ENCODE data around the gene NKX1-1.

The NKX1-1 gene

DNA sequence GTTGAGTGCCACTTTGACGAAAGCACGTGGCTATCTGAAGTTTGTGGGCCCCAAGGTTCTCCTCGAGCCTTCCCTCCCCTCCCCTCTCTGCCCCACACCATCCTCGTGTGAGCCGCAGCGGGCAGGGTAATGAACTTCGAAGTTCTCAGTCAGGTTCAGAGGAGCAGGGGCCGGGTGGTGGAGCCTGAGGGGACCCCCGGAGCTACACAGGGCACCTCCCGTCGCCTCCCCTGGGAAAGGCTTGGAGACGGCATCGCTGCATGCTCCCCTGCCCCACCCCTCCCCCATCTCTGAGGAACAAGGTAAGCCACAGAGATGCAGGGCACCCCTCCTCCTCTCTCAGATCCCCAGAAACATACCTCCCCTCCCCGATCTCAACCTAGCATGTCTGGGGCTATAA is 2.8 kb upstream of the NKX1-1 start:
- H4K91ac ChIP-seq (ENCODE audit: low read depth, low read length, poor library complexity): no peak overlapping the region
- DNase-seq (ENCODE audit: low spot score): no peak
- H2BK15ac ChIP-seq (ENCODE audit: low read length): no peak overlapping the region
- H3K36me3 ChIP-seq (replicated peaks in 1 of 2; ENCODE audit: control insufficient read depth in 2 of 2, insufficient read depth in 2 of 2, low read length in 2 of 2): no peaks in the 10 kb centered on the region
- H2BK120ac ChIP-seq (ENCODE audit: low read depth, low read length): no peak overlapping the region
- no peak overlapping the region for H3K4ac ChIP-seq (ENCODE audit: low read length)
- no peak overlapping the region for H3K23ac ChIP-seq (ENCODE audit: low read depth, low read length, poor library complexity)
- H3K18ac ChIP-seq (ENCODE audit: low read length): no peak overlapping the region
- H3K14ac ChIP-seq (ENCODE audit: low read length): no peak overlapping the region
- H3K27ac ChIP-seq (replicated peaks; ENCODE audit: low read length): no peak overlapping the region
- peaks cover 66 to 97% (median 87%) of the 10 kb centered on the region in 3 experiments for H3K27me3 ChIP-seq (ENCODE audit: control insufficient read depth in 3 of 3, insufficient read depth in 3 of 3, low read depth in 1 of 3, low read length in 3 of 3)
- no CpG with 5 or more reads among the region's 14 CpGs for WGBS, 2 donors (ENCODE audit: extremely low coverage in 2 of 2, insufficient read length in 2 of 2, insufficient replicate concordance in 1 of 2)
- H2AFZ ChIP-seq (ENCODE audit: low read length): no peak overlapping the region
- no peak overlapping the region for H3K4me3 ChIP-seq (ENCODE audit: low read length in 2 of 2)
- no peaks in the 10 kb centered on the region for H3K4me1 ChIP-seq (ENCODE audit: control insufficient read depth in 2 of 2, insufficient read depth in 1 of 2, low read depth in 1 of 2, low read length in 2 of 2)
- H3K9ac ChIP-seq (ENCODE audit: low read depth, low read length, poor library complexity): no peak overlapping the region
- H3K4me2 ChIP-seq (ENCODE audit: insufficient read depth, low read length, poor library complexity, severe bottlenecking): no peak overlapping the region
- H4K8ac ChIP-seq (ENCODE audit: low read depth, low read length): no peak overlapping the region
- H3K9me3 ChIP-seq (replicated peaks in 1 of 2; ENCODE audit: control insufficient read depth in 2 of 2, insufficient read depth in 1 of 2, low read depth in 1 of 2, low read length in 2 of 2): peaks cover 0 to 9% of the 10 kb centered on the region in 2 donors
- no peak overlapping the region for H2BK12ac ChIP-seq (ENCODE audit: low read length)
- no peak overlapping the region for H2AK5ac ChIP-seq (ENCODE audit: low read depth, low read length)
- H2BK5ac ChIP-seq (ENCODE audit: low read length): no peak overlapping the region
- H3K79me1 ChIP-seq (ENCODE audit: low read depth, low read length): no peaks in the 10 kb centered on the region

DNA sequence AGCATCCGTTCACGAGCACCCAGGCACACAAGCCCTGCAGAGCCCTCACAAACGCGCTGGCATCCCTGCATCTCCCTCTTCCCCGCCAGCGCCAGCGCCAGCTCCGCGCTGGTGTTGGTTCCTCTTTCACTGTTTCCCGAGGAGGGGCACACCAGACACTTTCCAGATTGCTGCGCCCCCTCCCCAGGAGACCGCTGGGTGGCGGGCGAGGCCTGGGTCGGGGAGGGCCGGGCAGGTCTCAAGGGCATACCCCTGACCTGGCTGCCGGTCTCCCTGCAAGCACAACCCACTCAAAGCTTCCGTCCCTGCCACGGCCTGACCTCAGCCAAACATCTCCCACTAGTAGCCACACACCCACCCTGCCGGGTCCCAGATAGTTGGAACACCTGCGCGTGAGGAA is 2.2 kb upstream of the NKX1-1 start:
- Histone ChIP-seq H2BK5ac (ENCODE audit: low read length) (no peak overlapping the region), H3K9me3 (replicated peaks in 1 of 2; ENCODE audit: control insufficient read depth in 2 of 2, insufficient read depth in 1 of 2, low read depth in 1 of 2, low read length in 2 of 2) (peaks cover 0 to 6% of the 10 kb centered on the region in 2 donors), H2BK120ac (ENCODE audit: low read depth, low read length) (no peak overlapping the region), H4K91ac (ENCODE audit: low read depth, low read length, poor library complexity) (no peak overlapping the region), H3K4me1 (ENCODE audit: control insufficient read depth in 2 of 2, insufficient read depth in 1 of 2, low read depth in 1 of 2, low read length in 2 of 2) (no peaks in the 10 kb centered on the region), H4K8ac (ENCODE audit: low read depth, low read length) (no peak overlapping the region), H3K79me1 (ENCODE audit: low read depth, low read length) (no peaks in the 10 kb centered on the region), H3K4me3 (ENCODE audit: low read length in 2 of 2) (peak overlapping the region in 1 of 2 donors; percentile 35), H3K4me2 (ENCODE audit: insufficient read depth, low read length, poor library complexity, severe bottlenecking) (no peak overlapping the region), H3K9ac (ENCODE audit: low read depth, low read length, poor library complexity) (no peak overlapping the region), H3K36me3 (replicated peaks in 1 of 2; ENCODE audit: control insufficient read depth in 2 of 2, insufficient read depth in 2 of 2, low read length in 2 of 2) (no peaks in the 10 kb centered on the region), H2AFZ (ENCODE audit: low read length) (no peak overlapping the region), H2BK15ac (ENCODE audit: low read length) (no peak overlapping the region), H3K14ac (ENCODE audit: low read length) (no peak overlapping the region), H2BK12ac (ENCODE audit: low read length) (no peak overlapping the region), H3K23ac (ENCODE audit: low read depth, low read length, poor library complexity) (peak overlapping the region; percentile 68), H3K18ac (ENCODE audit: low read length) (no peak overlapping the region), H3K4ac (ENCODE audit: low read length) (no peak overlapping the region), H2AK5ac (ENCODE audit: low read depth, low read length) (no peak overlapping the region), H3K27ac (replicated peaks; ENCODE audit: low read length) (no peak overlapping the region), H3K27me3 (ENCODE audit: control insufficient read depth in 3 of 3, insufficient read depth in 3 of 3, low read depth in 1 of 3, low read length in 3 of 3) (peaks cover 66 to 97% (median 81%) of the 10 kb centered on the region in 3 experiments)
- WGBS, 2 donors (ENCODE audit: extremely low coverage in 2 of 2, insufficient read length in 2 of 2, insufficient replicate concordance in 1 of 2): no CpG with 5 or more reads among the region's 22 CpGs
- no peak for DNase-seq (ENCODE audit: low spot score)

DNA sequence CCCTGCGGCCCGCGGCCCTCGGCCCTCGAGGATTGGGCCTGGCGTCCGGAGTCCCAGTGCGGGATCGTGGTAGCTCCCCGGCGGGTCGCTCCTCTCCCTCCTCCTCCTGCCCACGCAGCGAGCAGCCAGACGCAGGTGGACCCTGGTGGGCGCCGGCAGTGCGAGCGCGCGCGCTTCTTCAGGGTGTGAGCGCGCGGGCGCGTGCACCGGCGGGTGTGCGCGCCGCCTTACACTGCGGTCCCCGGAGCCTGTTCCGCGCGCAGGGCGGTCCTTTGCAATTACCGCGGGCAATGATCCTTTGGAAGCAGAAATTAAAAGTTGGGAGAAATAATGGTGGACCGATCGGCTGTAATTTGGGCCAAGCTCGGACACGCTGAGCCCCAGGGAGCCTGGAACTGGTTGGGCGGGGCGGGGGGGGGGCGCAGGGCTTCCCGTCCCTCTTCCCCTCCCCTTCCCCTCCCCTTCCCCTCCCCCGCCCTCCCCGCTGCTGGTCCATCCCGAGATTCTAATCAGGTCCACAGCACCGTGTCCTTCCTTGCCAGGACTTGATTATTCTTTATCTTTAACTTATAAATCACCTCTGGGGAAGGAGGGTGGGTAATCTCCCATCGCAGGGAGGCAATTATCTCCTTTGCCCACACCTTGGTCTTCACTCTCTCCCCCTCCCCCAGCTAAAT is 1.6 kb upstream of the NKX1-1 start:
- H2AK5ac ChIP-seq (ENCODE audit: low read depth, low read length): no peak overlapping the region
- H2BK5ac ChIP-seq (ENCODE audit: low read length): no peak overlapping the region
- no peak for DNase-seq (ENCODE audit: low spot score)
- peak overlapping the region; percentile 18 for H3K4me2 ChIP-seq (ENCODE audit: insufficient read depth, low read length, poor library complexity, severe bottlenecking)
- H3K27me3 ChIP-seq (ENCODE audit: control insufficient read depth in 3 of 3, insufficient read depth in 3 of 3, low read depth in 1 of 3, low read length in 3 of 3): peaks cover 67 to 97% (median 74%) of the 10 kb centered on the region in 3 experiments
- peak overlapping the region; percentile 43 for H3K23ac ChIP-seq (ENCODE audit: low read depth, low read length, poor library complexity)
- no peaks in the 10 kb centered on the region for H3K36me3 ChIP-seq (replicated peaks in 1 of 2; ENCODE audit: control insufficient read depth in 2 of 2, insufficient read depth in 2 of 2, low read length in 2 of 2)
- H4K8ac ChIP-seq (ENCODE audit: low read depth, low read length): no peak overlapping the region
- no peak overlapping the region for H3K27ac ChIP-seq (replicated peaks; ENCODE audit: low read length)
- no peak overlapping the region for H3K4ac ChIP-seq (ENCODE audit: low read length)
- H3K9ac ChIP-seq (ENCODE audit: low read depth, low read length, poor library complexity): no peak overlapping the region
- no peaks in the 10 kb centered on the region for H3K4me1 ChIP-seq (ENCODE audit: control insufficient read depth in 2 of 2, insufficient read depth in 1 of 2, low read depth in 1 of 2, low read length in 2 of 2)
- peak overlapping the region in 1 of 2 donors; percentile 26 for H3K4me3 ChIP-seq (ENCODE audit: low read length in 2 of 2)
- no peaks in the 10 kb centered on the region for H3K79me1 ChIP-seq (ENCODE audit: low read depth, low read length)
- H4K91ac ChIP-seq (ENCODE audit: low read depth, low read length, poor library complexity): no peak overlapping the region
- H3K18ac ChIP-seq (ENCODE audit: low read length): no peak overlapping the region
- H3K14ac ChIP-seq (ENCODE audit: low read length): no peak overlapping the region
- no peak overlapping the region for H2BK120ac ChIP-seq (ENCODE audit: low read depth, low read length)
- no peak overlapping the region for H2BK12ac ChIP-seq (ENCODE audit: low read length)
- WGBS, 2 donors (ENCODE audit: extremely low coverage in 2 of 2, insufficient read length in 2 of 2, insufficient replicate concordance in 1 of 2): no CpG with 5 or more reads among the region's 53 CpGs
- H2BK15ac ChIP-seq (ENCODE audit: low read length): no peak overlapping the region
- H2AFZ ChIP-seq (ENCODE audit: low read length): no peak overlapping the region
- peaks cover 0 to 5% of the 10 kb centered on the region in 2 donors for H3K9me3 ChIP-seq (replicated peaks in 1 of 2; ENCODE audit: control insufficient read depth in 2 of 2, insufficient read depth in 1 of 2, low read depth in 1 of 2, low read length in 2 of 2)

DNA sequence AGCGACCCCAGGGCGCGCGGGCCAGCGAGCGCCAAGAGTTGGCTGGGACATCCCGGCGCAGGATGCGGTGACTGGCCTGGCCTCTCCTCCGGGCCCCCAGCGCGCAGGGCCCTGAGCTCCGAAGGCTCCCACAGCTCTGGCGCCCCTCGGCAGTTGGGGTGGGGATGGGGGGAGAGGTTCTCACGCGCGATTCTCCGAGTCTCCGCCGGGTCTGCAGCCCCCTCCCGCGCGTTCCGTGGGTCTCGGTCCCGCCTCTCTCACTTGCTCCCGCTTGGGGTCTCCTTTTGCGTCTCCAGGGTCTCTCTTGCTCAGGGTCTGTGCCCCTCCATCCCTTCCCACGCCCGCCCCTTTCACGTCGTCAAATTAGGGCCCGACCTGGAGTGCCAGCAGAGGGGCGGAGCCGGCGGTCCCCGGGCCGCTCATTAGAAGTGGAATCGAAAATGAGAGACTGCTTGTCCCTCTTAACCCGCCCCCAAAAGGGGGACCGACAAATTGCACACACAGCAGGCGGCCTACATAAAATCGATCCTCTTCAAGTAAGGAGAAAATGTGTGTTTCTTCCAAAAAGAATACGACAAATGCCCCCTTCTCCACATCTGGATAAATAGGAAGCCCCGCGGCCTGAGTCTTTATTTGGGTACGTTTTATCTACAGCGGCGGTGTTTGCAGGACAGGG is 877 bp upstream of the NKX1-1 start:
- WGBS, 2 donors (ENCODE audit: extremely low coverage in 2 of 2, insufficient read length in 2 of 2, insufficient replicate concordance in 1 of 2): no CpG with 5 or more reads among the region's 50 CpGs
- H2AFZ ChIP-seq (ENCODE audit: low read length): no peak overlapping the region
- H3K9ac ChIP-seq (ENCODE audit: low read depth, low read length, poor library complexity): no peak overlapping the region
- H3K4me1 ChIP-seq (ENCODE audit: control insufficient read depth in 2 of 2, insufficient read depth in 1 of 2, low read depth in 1 of 2, low read length in 2 of 2): no peaks in the 10 kb centered on the region
- no peaks in the 10 kb centered on the region for H3K36me3 ChIP-seq (replicated peaks in 1 of 2; ENCODE audit: control insufficient read depth in 2 of 2, insufficient read depth in 2 of 2, low read length in 2 of 2)
- peaks cover 0 to 4% of the 10 kb centered on the region in 2 donors for H3K9me3 ChIP-seq (replicated peaks in 1 of 2; ENCODE audit: control insufficient read depth in 2 of 2, insufficient read depth in 1 of 2, low read depth in 1 of 2, low read length in 2 of 2)
- no peak overlapping the region for H2BK5ac ChIP-seq (ENCODE audit: low read length)
- peaks cover 68 to 97% (median 70%) of the 10 kb centered on the region in 3 experiments for H3K27me3 ChIP-seq (ENCODE audit: control insufficient read depth in 3 of 3, insufficient read depth in 3 of 3, low read depth in 1 of 3, low read length in 3 of 3)
- no peak overlapping the region for H3K27ac ChIP-seq (replicated peaks; ENCODE audit: low read length)
- H3K23ac ChIP-seq (ENCODE audit: low read depth, low read length, poor library complexity): no peak overlapping the region
- DNase-seq (ENCODE audit: low spot score): no peak
- no peaks in the 10 kb centered on the region for H3K79me1 ChIP-seq (ENCODE audit: low read depth, low read length)
- no peak overlapping the region for H2BK12ac ChIP-seq (ENCODE audit: low read length)
- H3K4me2 ChIP-seq (ENCODE audit: insufficient read depth, low read length, poor library complexity, severe bottlenecking): peak overlapping the region; percentile 11
- H3K14ac ChIP-seq (ENCODE audit: low read length): no peak overlapping the region
- H3K4ac ChIP-seq (ENCODE audit: low read length): no peak overlapping the region
- H2BK120ac ChIP-seq (ENCODE audit: low read depth, low read length): no peak overlapping the region
- no peak overlapping the region for H3K4me3 ChIP-seq (ENCODE audit: low read length in 2 of 2)
- no peak overlapping the region for H4K91ac ChIP-seq (ENCODE audit: low read depth, low read length, poor library complexity)
- H2BK15ac ChIP-seq (ENCODE audit: low read length): no peak overlapping the region
- no peak overlapping the region for H4K8ac ChIP-seq (ENCODE audit: low read depth, low read length)
- H2AK5ac ChIP-seq (ENCODE audit: low read depth, low read length): no peak overlapping the region
- no peak overlapping the region for H3K18ac ChIP-seq (ENCODE audit: low read length)

Data from neuronal stem cell (in vitro differentiated cells).